Measurements from ENCODE around the gene PRPF40A. TPM values are rescaled to one million over a fixed set of nuclear protein-coding genes. Genes with fewer than 3 reads are reported as not detected.

The PRPF40A gene
- total and polyA plus RNA-seq, 9 of the 15 experiments (the other 6 are each of a cell fraction or from before 2014, with no cell fraction given), result 168 to 304 (median 264) TPM

DNA sequence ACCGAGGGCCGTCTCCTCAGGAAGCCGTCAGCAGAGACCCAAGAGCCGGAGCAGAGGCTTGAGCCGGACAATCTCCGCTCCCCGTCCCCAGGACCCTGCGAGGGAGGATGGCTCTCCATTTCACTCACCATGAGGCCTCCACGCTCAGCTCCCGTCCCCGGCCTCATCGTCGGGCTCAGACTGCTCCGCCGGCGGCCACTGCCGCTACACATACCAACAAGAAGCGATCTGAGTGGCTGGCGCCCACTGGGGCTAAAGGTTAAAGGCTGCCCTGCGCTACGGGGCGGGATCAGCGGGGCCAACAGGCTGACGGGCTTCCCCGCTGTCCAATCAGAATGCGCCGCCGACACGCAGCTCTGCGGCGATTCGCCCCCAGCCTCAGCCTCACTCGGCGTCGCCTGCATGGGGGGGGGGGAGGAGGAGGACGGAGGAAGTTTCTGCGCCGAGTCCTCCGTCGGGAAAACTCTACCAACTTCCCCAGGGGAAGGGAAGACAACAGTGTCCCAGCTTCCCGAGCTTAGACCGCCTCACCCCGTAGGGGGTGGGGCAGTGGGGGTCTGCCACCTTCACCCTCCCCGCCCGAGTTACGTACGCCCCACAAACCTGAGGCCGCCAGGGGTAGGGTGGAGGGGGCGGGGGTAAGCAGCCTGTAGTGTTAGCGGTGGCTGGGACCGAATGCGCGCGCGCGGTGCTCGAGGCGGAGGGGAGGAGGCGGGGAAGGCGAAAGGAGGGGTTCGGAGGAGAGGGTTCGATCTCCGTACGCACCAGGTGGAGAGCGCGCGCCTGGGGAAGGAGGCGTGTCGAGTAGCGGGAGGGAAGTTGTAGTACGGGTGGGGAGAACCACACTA is at the start of gene PRPF40A (continued):
- TF ChIP-seq, protein P1, sequence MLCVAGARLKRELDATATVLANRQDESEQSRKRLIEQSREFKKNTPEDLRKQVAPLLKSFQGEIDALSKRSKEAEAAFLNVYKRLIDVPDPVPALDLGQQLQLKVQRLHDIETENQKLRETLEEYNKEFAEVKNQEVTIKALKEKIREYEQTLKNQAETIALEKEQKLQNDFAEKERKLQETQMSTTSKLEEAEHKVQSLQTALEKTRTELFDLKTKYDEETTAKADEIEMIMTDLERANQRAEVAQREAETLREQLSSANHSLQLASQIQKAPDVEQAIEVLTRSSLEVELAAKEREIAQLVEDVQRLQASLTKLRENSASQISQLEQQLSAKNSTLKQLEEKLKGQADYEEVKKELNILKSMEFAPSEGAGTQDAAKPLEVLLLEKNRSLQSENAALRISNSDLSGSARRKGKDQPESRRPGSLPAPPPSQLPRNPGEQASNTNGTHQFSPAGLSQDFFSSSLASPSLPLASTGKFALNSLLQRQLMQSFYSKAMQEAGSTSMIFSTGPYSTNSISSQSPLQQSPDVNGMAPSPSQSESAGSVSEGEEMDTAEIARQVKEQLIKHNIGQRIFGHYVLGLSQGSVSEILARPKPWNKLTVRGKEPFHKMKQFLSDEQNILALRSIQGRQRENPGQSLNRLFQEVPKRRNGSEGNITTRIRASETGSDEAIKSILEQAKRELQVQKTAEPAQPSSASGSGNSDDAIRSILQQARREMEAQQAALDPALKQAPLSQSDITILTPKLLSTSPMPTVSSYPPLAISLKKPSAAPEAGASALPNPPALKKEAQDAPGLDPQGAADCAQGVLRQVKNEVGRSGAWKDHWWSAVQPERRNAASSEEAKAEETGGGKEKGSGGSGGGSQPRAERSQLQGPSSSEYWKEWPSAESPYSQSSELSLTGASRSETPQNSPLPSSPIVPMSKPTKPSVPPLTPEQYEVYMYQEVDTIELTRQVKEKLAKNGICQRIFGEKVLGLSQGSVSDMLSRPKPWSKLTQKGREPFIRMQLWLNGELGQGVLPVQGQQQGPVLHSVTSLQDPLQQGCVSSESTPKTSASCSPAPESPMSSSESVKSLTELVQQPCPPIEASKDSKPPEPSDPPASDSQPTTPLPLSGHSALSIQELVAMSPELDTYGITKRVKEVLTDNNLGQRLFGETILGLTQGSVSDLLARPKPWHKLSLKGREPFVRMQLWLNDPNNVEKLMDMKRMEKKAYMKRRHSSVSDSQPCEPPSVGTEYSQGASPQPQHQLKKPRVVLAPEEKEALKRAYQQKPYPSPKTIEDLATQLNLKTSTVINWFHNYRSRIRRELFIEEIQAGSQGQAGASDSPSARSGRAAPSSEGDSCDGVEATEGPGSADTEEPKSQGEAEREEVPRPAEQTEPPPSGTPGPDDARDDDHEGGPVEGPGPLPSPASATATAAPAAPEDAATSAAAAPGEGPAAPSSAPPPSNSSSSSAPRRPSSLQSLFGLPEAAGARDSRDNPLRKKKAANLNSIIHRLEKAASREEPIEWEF (CRISPR knock-in tag; IDR thresholded peaks at IDR 0.05), result no peak
- TF ChIP-seq PHF21A (IDR thresholded peaks at IDR 0.05; ENCODE audit: borderline replicate concordance, low read depth) (no peak), SRSF7 (optimal IDR thresholded peaks at IDR 0.05; ENCODE audit: low read depth, low read length) (no peak), ZNF717 (CRISPR knock-in tag; IDR thresholded peaks at IDR 0.05) (no peak), DPF2 (IDR thresholded peaks at IDR 0.05) (no peak; the same call in 1 of the 2 replicates), PURB (CRISPR knock-in tag; IDR thresholded peaks at IDR 0.05; ENCODE audit: low read depth) (no peak), ZNF311 (CRISPR knock-in tag; IDR thresholded peaks at IDR 0.05) (no peak), ZZZ3 (IDR thresholded peaks at IDR 0.05) (0 out of 2 replicates have a peak, but pooled peaks have one; percentile 12), FUS (optimal IDR thresholded peaks at IDR 0.05; ENCODE audit: low read depth, low read length) (no peak), ZNF121 (CRISPR knock-in tag; conservative IDR thresholded peaks at IDR 0.05) (no peak), CBX3 (IDR thresholded peaks at IDR 0.05; ENCODE audit: borderline replicate concordance in 1 of 2, low read length in 2 of 2) (no peak; a peak in 1 of 3 replicates), KLF1 (tag; IDR thresholded peaks at IDR 0.05) (no peak; the same call in 1 of the 2 replicates), ZNF644 (tag; IDR thresholded peaks at IDR 0.05; ENCODE audit: low read depth) (peak; percentile 24; the same call in 1 of the 2 replicates), MTF1 (CRISPR knock-in tag; IDR thresholded peaks at IDR 0.05; ENCODE audit: borderline replicate concordance) (no peak)
- TF ChIP-seq, protein P2, sequence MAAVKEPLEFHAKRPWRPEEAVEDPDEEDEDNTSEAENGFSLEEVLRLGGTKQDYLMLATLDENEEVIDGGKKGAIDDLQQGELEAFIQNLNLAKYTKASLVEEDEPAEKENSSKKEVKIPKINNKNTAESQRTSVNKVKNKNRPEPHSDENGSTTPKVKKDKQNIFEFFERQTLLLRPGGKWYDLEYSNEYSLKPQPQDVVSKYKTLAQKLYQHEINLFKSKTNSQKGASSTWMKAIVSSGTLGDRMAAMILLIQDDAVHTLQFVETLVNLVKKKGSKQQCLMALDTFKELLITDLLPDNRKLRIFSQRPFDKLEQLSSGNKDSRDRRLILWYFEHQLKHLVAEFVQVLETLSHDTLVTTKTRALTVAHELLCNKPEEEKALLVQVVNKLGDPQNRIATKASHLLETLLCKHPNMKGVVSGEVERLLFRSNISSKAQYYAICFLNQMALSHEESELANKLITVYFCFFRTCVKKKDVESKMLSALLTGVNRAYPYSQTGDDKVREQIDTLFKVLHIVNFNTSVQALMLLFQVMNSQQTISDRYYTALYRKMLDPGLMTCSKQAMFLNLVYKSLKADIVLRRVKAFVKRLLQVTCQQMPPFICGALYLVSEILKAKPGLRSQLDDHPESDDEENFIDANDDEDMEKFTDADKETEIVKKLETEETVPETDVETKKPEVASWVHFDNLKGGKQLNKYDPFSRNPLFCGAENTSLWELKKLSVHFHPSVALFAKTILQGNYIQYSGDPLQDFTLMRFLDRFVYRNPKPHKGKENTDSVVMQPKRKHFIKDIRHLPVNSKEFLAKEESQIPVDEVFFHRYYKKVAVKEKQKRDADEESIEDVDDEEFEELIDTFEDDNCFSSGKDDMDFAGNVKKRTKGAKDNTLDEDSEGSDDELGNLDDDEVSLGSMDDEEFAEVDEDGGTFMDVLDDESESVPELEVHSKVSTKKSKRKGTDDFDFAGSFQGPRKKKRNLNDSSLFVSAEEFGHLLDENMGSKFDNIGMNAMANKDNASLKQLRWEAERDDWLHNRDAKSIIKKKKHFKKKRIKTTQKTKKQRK (IDR thresholded peaks at IDR 0.05; ENCODE audit: borderline replicate concordance, low read depth, low read length), result no peak; the same call in 1 of the 2 replicates
- TF ChIP-seq, protein P3, sequence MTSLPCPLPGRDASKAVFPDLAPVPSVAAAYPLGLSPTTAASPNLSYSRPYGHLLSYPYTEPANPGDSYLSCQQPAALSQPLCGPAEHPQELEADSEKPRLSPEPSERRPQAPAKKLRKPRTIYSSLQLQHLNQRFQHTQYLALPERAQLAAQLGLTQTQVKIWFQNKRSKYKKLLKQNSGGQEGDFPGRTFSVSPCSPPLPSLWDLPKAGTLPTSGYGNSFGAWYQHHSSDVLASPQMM (CRISPR knock-in tag; IDR thresholded peaks at IDR 0.05), result no peak
- TF ChIP-seq, protein P4, sequence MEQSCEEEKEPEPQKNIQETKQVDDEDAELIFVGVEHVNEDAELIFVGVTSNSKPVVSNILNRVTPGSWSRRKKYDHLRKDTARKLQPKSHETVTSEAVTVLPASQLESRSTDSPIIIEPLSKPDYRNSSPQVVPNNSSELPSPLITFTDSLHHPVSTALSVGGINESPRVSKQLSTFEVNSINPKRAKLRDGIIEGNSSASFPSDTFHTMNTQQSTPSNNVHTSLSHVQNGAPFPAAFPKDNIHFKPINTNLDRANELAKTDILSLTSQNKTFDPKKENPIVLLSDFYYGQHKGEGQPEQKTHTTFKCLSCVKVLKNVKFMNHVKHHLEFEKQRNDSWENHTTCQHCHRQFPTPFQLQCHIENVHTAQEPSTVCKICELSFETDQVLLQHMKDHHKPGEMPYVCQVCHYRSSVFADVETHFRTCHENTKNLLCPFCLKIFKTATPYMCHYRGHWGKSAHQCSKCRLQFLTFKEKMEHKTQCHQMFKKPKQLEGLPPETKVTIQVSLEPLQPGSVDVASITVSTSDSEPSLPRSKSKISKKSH (CRISPR knock-in tag; IDR thresholded peaks at IDR 0.05), result no peak
